HG03439 (cell line): Measurements from ENCODE around the gene IBA57.

Source experiments
- ATAC-seq: cut with Tn5 transposase; IDR thresholded peaks from one replicate; pipeline ENCODE4 v1.9.1; 2021; ENCODE audit warnings: mild to moderate bottlenecking, moderate library complexity; ENCODE audit not compliant: unreplicated experiment

Gene IBA57

GRCh38 chr1:228165372-228166169 is at the start of gene IBA57:
Gene IBA57, plus strand, starts transcription at chr1:228165804. Its CDS starts 13 bp downstream, at chr1:228165817.
- peak; percentile 82 for ATAC-seq

- no peak for ATAC-seq
Measured at GRCh38 chr1:228117335-228117734, 48.3 kb upstream of the IBA57 start.

GRCh38 chr1:228118040-228118439 is 47.6 kb upstream of the IBA57 start:
- ATAC-seq: no peak

GRCh38 chr1:228120351-228120750 is 45.3 kb upstream of the IBA57 start:
- no peak for ATAC-seq

GRCh38 chr1:228120857-228121489 is 44.6 kb upstream of the IBA57 start:
- ATAC-seq: no peak

GRCh38 chr1:228122921-228123441 is 42.6 kb upstream of the IBA57 start:
- ATAC-seq: no peak

GRCh38 chr1:228123505-228123904 is 42.1 kb upstream of the IBA57 start:
- no peak for ATAC-seq

- no peak for ATAC-seq
Measured at GRCh38 chr1:228125185-228125584, 40.4 kb upstream of the IBA57 start.

- ATAC-seq: no peak
Measured at GRCh38 chr1:228131766-228132165, 33.8 kb upstream of the IBA57 start.

GRCh38 chr1:228134591-228134990 is 31.0 kb upstream of the IBA57 start:
- no peak for ATAC-seq

GRCh38 chr1:228136901-228137300 is 28.7 kb upstream of the IBA57 start:
- no peak for ATAC-seq

- ATAC-seq: no peak
Measured at GRCh38 chr1:228139406-228139930, 26.1 kb upstream of the IBA57 start.

- peak; percentile 91 for ATAC-seq
Measured at GRCh38 chr1:228139931-228140723, 25.5 kb upstream of the IBA57 start, which contains the start of gene GUK1. Gene GUK1, plus strand, starts transcription at chr1:228140279. Its CDS starts 24 bp downstream, at chr1:228140303.

- no peak for ATAC-seq
Measured at GRCh38 chr1:228140724-228141225, 24.8 kb upstream of the IBA57 start.

GRCh38 chr1:228141226-228142044 is 24.2 kb upstream of the IBA57 start:
- no peak for ATAC-seq

- ATAC-seq: no peak
Measured at GRCh38 chr1:228142155-228142691, 23.4 kb upstream of the IBA57 start.

GRCh38 chr1:228142701-228143136 is 22.9 kb upstream of the IBA57 start:
- no peak for ATAC-seq

- no peak for ATAC-seq
Measured at GRCh38 chr1:228143480-228144192, 22.0 kb upstream of the IBA57 start.
